Ishikawa (cell line): ENCODE data around the gene CEMIP2.

Source experiments
- CEBPB ChIP-seq: IDR thresholded peaks from 2 replicates; pipeline ENCODE4 v1.6.1; 2012
- CREB1 ChIP-seq: IDR thresholded peaks from 2 replicates; pipeline ENCODE4 v1.6.1; 2012; ENCODE audit warnings: low read depth
- EGR1 ChIP-seq: IDR thresholded peaks from 2 replicates; pipeline ENCODE4 v1.6.1; 2012
- EP300 ChIP-seq: IDR thresholded peaks from 2 replicates; pipeline ENCODE4 v1.6.1; 2012; ENCODE audit warnings: borderline replicate concordance
- FOXM1 ChIP-seq: IDR thresholded peaks from 2 replicates; pipeline ENCODE4 v1.6.1; 2012; ENCODE audit warnings: low read depth, borderline replicate concordance
- MAX ChIP-seq: IDR thresholded peaks from 2 replicates; pipeline ENCODE4 v1.6.1; 2012
- NFIC ChIP-seq: IDR thresholded peaks from 2 replicates; pipeline ENCODE4 v1.6.1; 2012
- RAD21 ChIP-seq: IDR thresholded peaks from 2 replicates; pipeline ENCODE4 v1.6.1; 2012; ENCODE audit warnings: low read depth
- TAF1 ChIP-seq: IDR thresholded peaks from 2 replicates; pipeline ENCODE4 v1.6.1; 2012; ENCODE audit warnings: low read depth, mild to moderate bottlenecking
- TCF12 ChIP-seq: IDR thresholded peaks from 2 replicates; pipeline ENCODE4 v1.6.1; 2012; ENCODE audit warnings: low read depth
- TEAD4 ChIP-seq: IDR thresholded peaks from 2 replicates; pipeline ENCODE4 v1.6.1; 2012
- USF1 ChIP-seq: IDR thresholded peaks from 2 replicates; pipeline ENCODE4 v1.6.1; 2012
- YY1 ChIP-seq: IDR thresholded peaks from 2 replicates; pipeline ENCODE4 v1.6.1; 2012; ENCODE audit warnings: low read depth
- ZBTB7A ChIP-seq: IDR thresholded peaks from 2 replicates; pipeline ENCODE4 v1.6.1; 2012; ENCODE audit warnings: low read depth
- TF ChIP-seq, protein P1 (sequence below): IDR thresholded peaks from 2 replicates; pipeline ENCODE4 v1.6.1; 2012; ENCODE audit warnings: low read depth, mild to moderate bottlenecking

CEMIP2 gene

GRCh38 chr9:71655778-71656177 lies 112.5 kb downstream of the CEMIP2 start:
- TF ChIP-seq RAD21 (no peak), CREB1 (no peak), TAF1 (no peak), YY1 (no peak), CEBPB (no peak), USF1 (no peak), ZBTB7A (no peak), FOXM1 (no peak), TEAD4 (no peak), EGR1 (no peak), TCF12 (no peak), NFIC (no peak), MAX (no peak)
- TF ChIP-seq, protein P1, sequence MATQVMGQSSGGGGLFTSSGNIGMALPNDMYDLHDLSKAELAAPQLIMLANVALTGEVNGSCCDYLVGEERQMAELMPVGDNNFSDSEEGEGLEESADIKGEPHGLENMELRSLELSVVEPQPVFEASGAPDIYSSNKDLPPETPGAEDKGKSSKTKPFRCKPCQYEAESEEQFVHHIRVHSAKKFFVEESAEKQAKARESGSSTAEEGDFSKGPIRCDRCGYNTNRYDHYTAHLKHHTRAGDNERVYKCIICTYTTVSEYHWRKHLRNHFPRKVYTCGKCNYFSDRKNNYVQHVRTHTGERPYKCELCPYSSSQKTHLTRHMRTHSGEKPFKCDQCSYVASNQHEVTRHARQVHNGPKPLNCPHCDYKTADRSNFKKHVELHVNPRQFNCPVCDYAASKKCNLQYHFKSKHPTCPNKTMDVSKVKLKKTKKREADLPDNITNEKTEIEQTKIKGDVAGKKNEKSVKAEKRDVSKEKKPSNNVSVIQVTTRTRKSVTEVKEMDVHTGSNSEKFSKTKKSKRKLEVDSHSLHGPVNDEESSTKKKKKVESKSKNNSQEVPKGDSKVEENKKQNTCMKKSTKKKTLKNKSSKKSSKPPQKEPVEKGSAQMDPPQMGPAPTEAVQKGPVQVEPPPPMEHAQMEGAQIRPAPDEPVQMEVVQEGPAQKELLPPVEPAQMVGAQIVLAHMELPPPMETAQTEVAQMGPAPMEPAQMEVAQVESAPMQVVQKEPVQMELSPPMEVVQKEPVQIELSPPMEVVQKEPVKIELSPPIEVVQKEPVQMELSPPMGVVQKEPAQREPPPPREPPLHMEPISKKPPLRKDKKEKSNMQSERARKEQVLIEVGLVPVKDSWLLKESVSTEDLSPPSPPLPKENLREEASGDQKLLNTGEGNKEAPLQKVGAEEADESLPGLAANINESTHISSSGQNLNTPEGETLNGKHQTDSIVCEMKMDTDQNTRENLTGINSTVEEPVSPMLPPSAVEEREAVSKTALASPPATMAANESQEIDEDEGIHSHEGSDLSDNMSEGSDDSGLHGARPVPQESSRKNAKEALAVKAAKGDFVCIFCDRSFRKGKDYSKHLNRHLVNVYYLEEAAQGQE, result no peak

GRCh38 chr9:71655141-71655540 lies 113.2 kb downstream of the CEMIP2 start:
- TF ChIP-seq YY1, result no peak
- no peak for TF ChIP-seq FOXM1
- no peak for TF ChIP-seq USF1

DNA sequence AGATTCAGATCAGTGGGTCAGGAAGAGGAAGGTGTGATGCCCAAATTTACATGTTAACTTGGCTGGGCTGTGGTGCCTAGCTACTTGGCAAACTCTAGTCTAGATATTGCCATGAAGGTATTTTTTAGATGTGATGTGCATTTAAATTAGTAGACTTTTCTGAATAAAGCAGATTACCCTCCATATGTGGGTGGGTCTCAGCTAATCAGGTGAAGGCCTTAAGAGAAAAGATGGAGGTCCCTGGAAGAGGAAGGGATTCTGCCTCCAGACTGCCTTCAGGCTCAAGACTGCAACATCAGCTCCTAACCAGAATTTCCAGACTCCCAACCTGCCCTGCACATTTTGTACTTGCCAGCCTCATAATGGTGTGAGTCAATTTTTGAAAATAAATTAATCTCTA lies 115.8 kb downstream of the CEMIP2 start:
- TF ChIP-seq EGR1 (no peak), RAD21 (no peak), TEAD4 (no peak), CEBPB (no peak), USF1 (no peak), FOXM1 (no peak), TCF12 (no peak), TAF1 (no peak), YY1 (no peak), ZBTB7A (no peak), MAX (no peak), EP300 (no peak), NFIC (no peak), CREB1 (no peak)
- TF ChIP-seq, protein P1, result no peak

- TF ChIP-seq FOXM1 (no peak), YY1 (no peak), NFIC (no peak), CEBPB (no peak), USF1 (no peak), RAD21 (no peak), CREB1 (no peak), TAF1 (no peak), MAX (no peak), EP300 (no peak), TEAD4 (no peak), ZBTB7A (no peak)
- TF ChIP-seq, protein P1, result no peak
Observed at GRCh38 chr9:71648453-71648852, 119.9 kb downstream of the CEMIP2 start.
